Activated CD8-positive, alpha-beta T cell treated with anti-CD3 and anti-CD28 coated beads for 36 hours (primary cell): Measurements from ENCODE around the gene XPNPEP1. TPM values are rescaled to one million over a fixed set of nuclear protein-coding genes. Genes with fewer than 3 reads are reported as not detected.
"Not testable (repeated sequence)": the region's sequence is repeated elsewhere in the genome, so short reads cannot be mapped to it uniquely, and the experiment has no call there.

Experiments
- ATAC-seq: fragments of 200-7000 bp; cut with Tn5 transposase; one replicate; pipeline ENCODE4 v1.10.0; 2021; ENCODE audit warnings: mild to moderate bottlenecking, moderate library complexity
- CTCF ChIA-PET: fragments of 350-600 bp; sonication (Branson Sonifier 250); formaldehyde crosslinking; loops from one replicate; lab custom pipeline; 2021; ENCODE audit warnings: antibody characterized with exemption; lab: Charles Lee
- POLR2A ChIA-PET: fragments of 350-600 bp; sonication (Branson Sonifier 250); formaldehyde crosslinking; loops from one replicate; lab custom pipeline; 2021; ENCODE audit warnings: antibody characterized with exemption; lab: Charles Lee
- DNase-seq: peaks from one replicate; pipeline ENCODE4 v3.0.0-alpha.2; 2020
- H3K27ac Mint-ChIP-seq: one replicate; pipeline ENCODE4 v1.8.0; 2021; ENCODE audit warnings: mild to moderate bottlenecking, mixed read lengths
- H3K27me3 Mint-ChIP-seq: one replicate; pipeline ENCODE4 v1.8.0; 2021; ENCODE audit warnings: mixed read lengths
- H3K36me3 Mint-ChIP-seq: one replicate; pipeline ENCODE4 v1.8.0; 2021; ENCODE audit warnings: low read depth, mixed read lengths
- H3K4me1 Mint-ChIP-seq: one replicate; pipeline ENCODE4 v1.8.0; 2021; ENCODE audit warnings: low read depth, mixed read lengths
- H3K4me3 Mint-ChIP-seq: one replicate; pipeline ENCODE4 v1.8.0; 2021; ENCODE audit warnings: mild to moderate bottlenecking, moderate library complexity, mixed read lengths
- H3K9me3 Mint-ChIP-seq: one replicate; pipeline ENCODE4 v1.8.0; 2021; ENCODE audit warnings: mixed read lengths
- CTCF ChIP-seq: fragments of 200-600 bp; IDR thresholded peaks from one replicate; pipeline ENCODE4 v1.8.0; 2022; ENCODE audit warnings: antibody characterized with exemption, mild to moderate bottlenecking
- intact Hi-C: fragments of 100-400 bp; cut with micrococcal nuclease; formaldehyde crosslinking; loops from one replicate; pipeline ENCODE4 v1.10.0; 2022
- total RNA-seq, 2 experiments: library from RNA; stranded (reverse); gene quantifications; one replicate each; pipeline ENCODE4 v1.2.3, GENCODE V29; 2021

The XPNPEP1 gene
- total RNA-seq, 2 experiments from 2014 or later, result 96.5 to 97.0 TPM

GRCh38 chr10:109919220-109919619 lies 4.1 kb downstream of the XPNPEP1 start:
- intact Hi-C loops, result loop anchor here (5.0 kb wide), 2 partner anchors 93 to 153 kb away; no protein-coding TSS in a partner anchor
- Mint-ChIP-seq H3K36me3 (peaks cover 54% of the 10 kb centered on the region), H3K4me1 (peaks cover 72% of the 10 kb centered on the region), H3K27ac (no peak overlapping the region), H3K9me3 (no peaks in the 10 kb centered on the region), H3K4me3 (no peak overlapping the region), H3K27me3 (no peaks in the 10 kb centered on the region)
- no peak for DNase-seq
- no peak for TF ChIP-seq CTCF
- ATAC-seq, result no peak
- CTCF ChIA-PET, result no interaction called here
- POLR2A ChIA-PET, result no interaction called here

GRCh38 chr10:109918707-109919106 lies 4.6 kb downstream of the XPNPEP1 start:
- H3K9me3 Mint-ChIP-seq, H3K4me3 Mint-ChIP-seq, H3K27me3 Mint-ChIP-seq, POLR2A ChIA-PET, ATAC-seq, DNase-seq: not testable (repeated sequence)
- intact Hi-C loops, result loop anchor here (5.0 kb wide), 2 partner anchors 94 to 154 kb away; no protein-coding TSS in a partner anchor
- peaks cover 73% of the 10 kb centered on the region for H3K4me1 Mint-ChIP-seq
- CTCF ChIA-PET, result interaction anchor here (1.2 kb wide), 1 partner anchor 35 kb away, joined by 3 read pairs; no protein-coding TSS in a partner anchor
- peak overlapping the region; percentile 78 for H3K27ac Mint-ChIP-seq
- H3K36me3 Mint-ChIP-seq, result peaks cover 59% of the 10 kb centered on the region

GRCh38 chr10:109915566-109915965 lies 7.7 kb downstream of the XPNPEP1 start:
- Mint-ChIP-seq H3K4me3 (no peak overlapping the region), H3K4me1 (peaks cover 80% of the 10 kb centered on the region), H3K36me3 (peaks cover 66% of the 10 kb centered on the region), H3K9me3 (no peaks in the 10 kb centered on the region), H3K27me3 (no peaks in the 10 kb centered on the region), H3K27ac (peak overlapping the region; percentile 88)
- ChIA-PET CTCF (no interaction called here), POLR2A (interaction anchor here (0.9 kb wide), 1 partner anchor 142 kb away, joined by 3 read pairs; no protein-coding TSS in a partner anchor)
- no peak for TF ChIP-seq CTCF
- ATAC-seq, result no peak
- no peak for DNase-seq
- intact Hi-C loops, result loop anchor here (5.0 kb wide), 2 partner anchors 97 to 157 kb away; no protein-coding TSS in a partner anchor

GRCh38 chr10:109914966-109915365 lies 8.3 kb downstream of the XPNPEP1 start:
- H3K4me1 Mint-ChIP-seq, result peaks cover 79% of the 10 kb centered on the region
- peaks cover 65% of the 10 kb centered on the region for H3K36me3 Mint-ChIP-seq
- ChIA-PET CTCF (no interaction called here), POLR2A (interaction anchor here (0.9 kb wide), 1 partner anchor 142 kb away, joined by 3 read pairs; no protein-coding TSS in a partner anchor)
- peak overlapping the region; percentile 30 for H3K4me3 Mint-ChIP-seq
- no peak for TF ChIP-seq CTCF
- H3K27me3 Mint-ChIP-seq, result no peaks in the 10 kb centered on the region
- peak overlapping the region; percentile 88 for H3K27ac Mint-ChIP-seq
- no peaks in the 10 kb centered on the region for H3K9me3 Mint-ChIP-seq
- ATAC-seq (peak; percentile 87), DNase-seq (peak; percentile 66)
- intact Hi-C loops, result loop anchor here (5.0 kb wide), 2 partner anchors 97 to 157 kb away; no protein-coding TSS in a partner anchor

- Mint-ChIP-seq H3K27ac (no peak overlapping the region), H3K4me3 (no peak overlapping the region), H3K27me3 (no peaks in the 10 kb centered on the region), H3K4me1 (peaks cover 71% of the 10 kb centered on the region), H3K9me3 (no peaks in the 10 kb centered on the region), H3K36me3 (peaks cover 64% of the 10 kb centered on the region)
- CTCF ChIA-PET, result interaction anchor here (1.8 to 6.4 kb wide), 3 partner anchors 18 to 29 kb away, joined by 4 to 41 read pairs (median 6); no protein-coding TSS in a partner anchor
- TF ChIP-seq CTCF, result no peak
- intact Hi-C loops, result no loop called here
- DNase-seq (no peak), ATAC-seq (no peak)
- POLR2A ChIA-PET, result no interaction called here
These were observed 9.9 kb downstream of the XPNPEP1 start for GRCh38 chr10:109913306-109913892.
